Spinal cord (tissue), 10 donors: ENCODE results near the gene NLGN1. TPM values are rescaled to one million over a fixed set of nuclear protein-coding genes. Genes with fewer than 3 reads are reported as not detected.
A peak's percentile ranks its signal among the peaks of the same experiment; 100 is the strongest.

Experiments used
- DNase-seq, 6 donors: peaks; one replicate each; pipeline versions ENCODE4 v3.0.0 to v3.0.0-alpha.2; 2013 to 2015; ENCODE audit warnings: low spot score in 6 of 6, low read depth in 4 of 6
- H3K27ac ChIP-seq: one replicate; pipeline ENCODE4 v1.5.1; 2013; ENCODE audit warnings: low read depth, low read length, control low read depth
- H3K27me3 ChIP-seq: one replicate; pipeline ENCODE4 v1.6.1; 2013; ENCODE audit warnings: low read length; ENCODE audit not compliant: control insufficient read depth, insufficient read depth
- H3K36me3 ChIP-seq: one replicate; pipeline ENCODE4 v1.6.1; 2013; ENCODE audit warnings: low read length; ENCODE audit not compliant: control insufficient read depth, insufficient read depth
- H3K4me1 ChIP-seq: one replicate; pipeline ENCODE4 v1.6.1; 2013; ENCODE audit warnings: low read length; ENCODE audit not compliant: control insufficient read depth, insufficient read depth
- H3K4me3 ChIP-seq: one replicate; pipeline ENCODE4 v1.5.1; 2013; ENCODE audit warnings: low read depth, low read length, control low read depth
- H3K9me3 ChIP-seq: one replicate; pipeline ENCODE4 v1.6.1; 2013; ENCODE audit warnings: low read length; ENCODE audit not compliant: control insufficient read depth, insufficient read depth
- WGBS: methylation state at CpG from one replicate; pipeline ENCODE4 v1.1.5; 2013; ENCODE audit warnings: missing lambda C conversion rate; ENCODE audit not compliant: insufficient coverage; 5-methylcytosine and 5-hydroxymethylcytosine counted together
- polyA plus RNA-seq, 2 donors: library from polyadenylated mRNA; unstranded; fragments of 120-200 nt; gene quantifications; one replicate each; pipeline ENCODE4 v1.2.1, GENCODE V29; 2013; ENCODE audit not compliant: insufficient read length in 2 of 2
- total RNA-seq, 2 donors: library from RNA; depleted of rRNA in 1 of 2; stranded (reverse); fragments of 120-200 nt in 1 of 2; fragments of >200 nt in 1 of 2; gene quantifications; one replicate each; pipeline versions ENCODE4 v1.2.3 to v1.2.4, GENCODE V29; 2013 to 2014
- donor health status: healthy.

The NLGN1 gene
- total and polyA plus RNA-seq, 4 donors, result 18.9 to 81.2 (median 40.0) TPM

DNA sequence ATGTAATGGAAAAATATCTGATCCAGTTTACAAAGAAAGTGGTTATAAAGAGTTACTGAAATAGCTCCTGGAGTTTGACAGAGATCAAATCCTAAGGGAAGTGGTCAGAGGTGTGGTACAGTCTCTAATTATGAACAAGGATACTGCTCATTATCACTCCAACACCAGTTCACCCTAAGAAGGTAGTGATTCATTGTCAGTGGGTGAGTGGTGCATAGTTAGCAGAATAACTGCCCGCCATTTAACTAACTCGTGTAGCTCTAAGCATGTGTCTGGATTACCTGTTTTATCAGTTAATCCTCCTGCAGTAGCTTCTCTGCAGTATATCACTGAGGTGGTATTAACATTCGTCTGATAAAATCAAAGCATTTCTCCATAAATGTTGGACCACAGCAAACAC lies 700.1 kb downstream of the NLGN1 start:
- no CpG with 5 or more reads among the region's 3 CpGs for WGBS
- no peaks in the 10 kb centered on the region for H3K9me3 ChIP-seq
- no peak overlapping the region for H3K4me3 ChIP-seq
- H3K27me3 ChIP-seq, result no peaks in the 10 kb centered on the region
- no peaks in the 10 kb centered on the region for H3K36me3 ChIP-seq
- no peaks in the 10 kb centered on the region for H3K4me1 ChIP-seq
- no peak overlapping the region for H3K27ac ChIP-seq
- no peak for DNase-seq

GRCh38 chr3:174098746-174099145 lies 701.2 kb downstream of the NLGN1 start:
- Histone ChIP-seq H3K4me3 (no peak overlapping the region), H3K36me3 (no peaks in the 10 kb centered on the region), H3K27me3 (no peaks in the 10 kb centered on the region), H3K4me1 (no peaks in the 10 kb centered on the region), H3K9me3 (no peaks in the 10 kb centered on the region), H3K27ac (no peak overlapping the region)
- no CpG with 5 or more reads among the region's 2 CpGs for WGBS
- no peak for DNase-seq

DNA sequence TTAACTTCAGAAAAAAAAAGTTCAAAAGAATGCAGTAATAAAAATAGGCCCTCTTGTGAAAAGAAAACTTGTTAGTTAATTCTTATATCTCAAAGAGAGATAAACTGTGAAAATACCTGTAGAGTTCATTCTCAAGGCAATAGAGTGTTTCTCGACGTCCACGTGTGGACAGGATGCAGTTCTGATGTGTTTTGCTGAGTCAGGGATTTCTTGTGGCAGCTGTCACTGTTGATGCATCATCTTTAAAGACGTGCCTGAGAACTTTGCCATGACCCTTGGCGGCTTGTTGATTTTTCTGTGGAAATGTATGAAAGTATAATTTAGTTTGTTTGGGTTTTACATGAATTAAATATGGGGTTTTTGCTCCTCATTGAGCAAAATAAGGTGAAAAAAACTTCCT lies 702.2 kb downstream of the NLGN1 start:
- no peaks in the 10 kb centered on the region for H3K4me1 ChIP-seq
- no peaks in the 10 kb centered on the region for H3K27me3 ChIP-seq
- H3K4me3 ChIP-seq, result no peak overlapping the region
- WGBS, result 93% methylated on average over 5 of the region's 5 CpGs
- no peak for DNase-seq
- H3K27ac ChIP-seq, result no peak overlapping the region
- no peaks in the 10 kb centered on the region for H3K36me3 ChIP-seq
- no peaks in the 10 kb centered on the region for H3K9me3 ChIP-seq

DNA sequence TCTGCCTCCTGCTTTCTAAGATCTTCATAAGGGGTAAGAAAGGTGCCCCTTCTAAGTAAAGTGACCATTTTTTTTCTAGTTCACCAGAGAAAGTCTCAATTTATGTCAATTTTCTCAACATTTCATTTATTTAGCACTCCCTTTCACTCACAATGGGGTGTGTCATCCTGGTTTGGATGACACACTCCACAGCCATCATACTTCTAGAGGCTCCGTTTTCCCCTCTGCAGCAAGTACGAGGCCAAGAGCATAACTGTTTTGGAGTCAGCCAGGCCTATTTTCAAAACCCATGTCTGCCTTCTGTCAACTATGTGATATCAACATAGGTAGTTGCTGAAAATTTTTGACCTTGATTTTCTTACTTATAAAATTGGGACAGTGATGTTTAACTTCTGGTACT lies 703.2 kb downstream of the NLGN1 start:
- no peaks in the 10 kb centered on the region for H3K36me3 ChIP-seq
- WGBS, result no CpG with 5 or more reads among the region's 2 CpGs
- H3K9me3 ChIP-seq, result no peaks in the 10 kb centered on the region
- no peaks in the 10 kb centered on the region for H3K4me1 ChIP-seq
- no peak overlapping the region for H3K4me3 ChIP-seq
- H3K27me3 ChIP-seq, result no peaks in the 10 kb centered on the region
- DNase-seq, result no peak
- no peak overlapping the region for H3K27ac ChIP-seq

- no peaks in the 10 kb centered on the region for H3K4me1 ChIP-seq
- no peaks in the 10 kb centered on the region for H3K36me3 ChIP-seq
- no peak for DNase-seq
- no peak overlapping the region for H3K4me3 ChIP-seq
- WGBS, result 79% methylated on average over 2 of the region's 5 CpGs
- no peak overlapping the region for H3K27ac ChIP-seq
- H3K9me3 ChIP-seq, result no peaks in the 10 kb centered on the region
- H3K27me3 ChIP-seq, result no peaks in the 10 kb centered on the region
Measured at GRCh38 chr3:174101244-174101643, 703.7 kb downstream of the NLGN1 start.

DNA sequence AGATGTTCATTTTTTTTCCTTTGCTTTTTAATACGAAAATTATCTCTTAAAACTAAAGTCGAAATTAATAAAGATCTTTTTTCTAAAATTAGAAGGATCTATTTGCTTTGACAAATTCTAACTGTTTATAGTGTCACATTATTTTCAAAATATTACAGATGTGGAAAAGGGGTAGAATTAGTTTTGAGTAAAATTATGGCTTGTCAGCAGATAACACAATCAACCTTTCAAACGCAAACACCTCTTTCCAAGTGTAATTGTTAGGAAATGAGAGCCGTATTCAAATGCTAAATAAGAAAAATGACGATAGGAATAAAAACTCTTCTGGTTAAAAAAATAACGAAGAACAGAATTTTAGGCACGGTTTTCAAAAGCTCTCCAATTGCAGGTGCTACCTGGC lies 704.7 kb downstream of the NLGN1 start:
- 83% methylated on average over 2 of the region's 7 CpGs for WGBS
- no peaks in the 10 kb centered on the region for H3K4me1 ChIP-seq
- no peaks in the 10 kb centered on the region for H3K9me3 ChIP-seq
- H3K27me3 ChIP-seq, result no peaks in the 10 kb centered on the region
- no peaks in the 10 kb centered on the region for H3K36me3 ChIP-seq
- DNase-seq, result no peak
- H3K27ac ChIP-seq, result no peak overlapping the region
- no peak overlapping the region for H3K4me3 ChIP-seq

GRCh38 chr3:174102866-174103265 lies 705.3 kb downstream of the NLGN1 start:
- H3K4me3 ChIP-seq, result no peak overlapping the region
- no peaks in the 10 kb centered on the region for H3K4me1 ChIP-seq
- H3K36me3 ChIP-seq, result no peaks in the 10 kb centered on the region
- no peaks in the 10 kb centered on the region for H3K27me3 ChIP-seq
- peak in 2 of 6 donors; percentile 31 to 63 for DNase-seq
- H3K27ac ChIP-seq, result no peak overlapping the region
- WGBS, result no CpG with 5 or more reads among the region's 3 CpGs
- H3K9me3 ChIP-seq, result no peaks in the 10 kb centered on the region

- H3K27ac ChIP-seq, result no peak overlapping the region
- DNase-seq, result no peak
- H3K4me1 ChIP-seq, result no peaks in the 10 kb centered on the region
- WGBS, result no CpG with 5 or more reads among the region's 3 CpGs
- H3K9me3 ChIP-seq, result no peaks in the 10 kb centered on the region
- H3K27me3 ChIP-seq, result no peaks in the 10 kb centered on the region
- no peaks in the 10 kb centered on the region for H3K36me3 ChIP-seq
- no peak overlapping the region for H3K4me3 ChIP-seq
Measured at GRCh38 chr3:174110761-174111160, 713.2 kb downstream of the NLGN1 start.

GRCh38 chr3:174111776-174112175 lies 714.2 kb downstream of the NLGN1 start:
- no peaks in the 10 kb centered on the region for H3K9me3 ChIP-seq
- H3K27me3 ChIP-seq, result no peaks in the 10 kb centered on the region
- H3K4me1 ChIP-seq, result no peaks in the 10 kb centered on the region
- no peaks in the 10 kb centered on the region for H3K36me3 ChIP-seq
- WGBS, result no CpG with 5 or more reads among the region's 2 CpGs
- H3K27ac ChIP-seq, result no peak overlapping the region
- DNase-seq, result peak in 1 of 6 donors; percentile 54
- H3K4me3 ChIP-seq, result no peak overlapping the region

GRCh38 chr3:174116421-174116820 lies 718.9 kb downstream of the NLGN1 start:
- DNase-seq, result no peak
- Histone ChIP-seq H3K27ac (no peak overlapping the region), H3K36me3 (no peaks in the 10 kb centered on the region), H3K4me3 (no peak overlapping the region), H3K4me1 (no peaks in the 10 kb centered on the region), H3K9me3 (no peaks in the 10 kb centered on the region), H3K27me3 (no peaks in the 10 kb centered on the region)
- WGBS, result no CpG with 5 or more reads among the region's 4 CpGs
